Fibroblast of villous mesenchyme (primary cell): Measurements from ENCODE around the gene GNL1. TPM values are rescaled to one million over a fixed set of nuclear protein-coding genes. Genes with fewer than 3 reads are reported as not detected.
A peak's percentile ranks its signal among the peaks of the same experiment; 100 is the strongest.

Experiments
- DNase-seq: peaks from one replicate; pipeline ENCODE4 v3.0.0-alpha.2; 2010; ENCODE audit warnings: low read depth
- H3K4me3 ChIP-seq: 2 replicates; pipeline ENCODE4 v1.5.1; 2011; ENCODE audit warnings: low read depth, mild to moderate bottlenecking, low read length
- CTCF ChIP-seq: IDR thresholded peaks from 2 replicates; pipeline ENCODE4 v1.5.1; 2012; ENCODE audit warnings: low read depth, mild to moderate bottlenecking, low read length; ENCODE audit not compliant: insufficient read depth
- total RNA-seq: library from RNA; depleted of rRNA; stranded (reverse); fragments of >200 nt; gene quantifications from 2 replicates; pipeline ENCODE4 v1.2.3, GENCODE V29; 2012

The GNL1 gene
- total RNA-seq, 1 donor = 52.7 TPM

DNA sequence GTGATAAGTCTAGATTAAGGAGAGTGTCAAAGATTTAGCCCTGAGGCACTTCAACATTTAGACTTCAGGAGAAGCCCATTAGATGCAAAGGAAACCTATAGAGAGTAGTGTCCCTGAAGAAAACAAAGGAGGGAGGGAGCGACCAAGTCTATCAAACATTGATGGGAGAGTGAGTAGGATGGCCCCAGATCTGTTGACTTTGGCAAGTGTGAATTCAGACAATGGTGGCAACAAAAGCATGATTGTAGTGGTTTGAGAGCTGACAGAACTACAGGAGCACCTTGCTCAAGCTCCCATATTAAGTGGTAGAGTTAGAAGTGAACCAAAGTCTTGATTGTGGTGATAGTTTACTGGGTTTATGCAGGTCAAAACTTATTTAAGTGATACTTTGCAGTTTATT lies 14.0 kb upstream of the GNL1 start:
- no peak for DNase-seq
- peak overlapping the region; percentile 94 for H3K4me3 ChIP-seq
- TF ChIP-seq CTCF = no peak

DNA sequence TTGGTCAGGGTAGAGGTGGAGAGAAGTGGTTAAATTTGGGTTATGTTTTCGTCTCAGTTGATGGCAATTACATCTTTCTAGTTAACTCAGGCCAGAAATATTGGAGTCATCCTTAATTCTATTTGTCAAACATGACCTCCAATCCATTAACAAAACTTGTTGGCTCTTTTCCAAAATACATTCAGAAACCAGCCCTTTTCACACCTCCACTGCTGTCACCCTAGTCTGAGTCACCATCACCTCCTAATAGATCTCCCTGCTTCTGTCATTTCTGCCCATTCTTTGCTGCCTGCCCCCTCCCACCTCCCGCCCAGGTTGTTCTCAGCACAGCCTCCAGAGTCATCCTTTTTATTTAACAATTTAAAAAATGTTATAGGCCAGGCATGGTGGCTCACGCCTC lies 12.0 kb upstream of the GNL1 start:
- no peak for TF ChIP-seq CTCF
- H3K4me3 ChIP-seq = no peak overlapping the region
- DNase-seq = no peak

DNA sequence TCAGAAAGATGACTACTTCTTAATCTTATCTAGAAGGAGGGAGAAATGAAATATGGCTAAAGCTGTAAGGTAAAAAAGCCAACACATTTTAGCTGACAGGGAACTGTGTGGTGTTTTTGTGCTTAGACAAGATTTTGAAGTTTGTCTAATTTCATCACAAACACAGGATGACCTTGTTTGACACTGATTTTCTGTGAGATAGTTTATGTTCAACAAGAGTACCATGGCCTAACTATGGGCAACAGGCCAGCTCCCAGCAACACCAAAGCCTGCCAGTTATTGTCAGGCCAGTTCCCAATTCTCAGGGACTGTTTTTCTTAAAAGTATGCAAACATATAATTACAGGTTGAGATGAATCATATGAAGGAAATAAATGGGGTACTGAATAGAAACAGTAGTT lies 9.5 kb upstream of the GNL1 start:
- TF ChIP-seq CTCF = no peak
- peak; percentile 82 for DNase-seq
- no peak overlapping the region for H3K4me3 ChIP-seq

DNA sequence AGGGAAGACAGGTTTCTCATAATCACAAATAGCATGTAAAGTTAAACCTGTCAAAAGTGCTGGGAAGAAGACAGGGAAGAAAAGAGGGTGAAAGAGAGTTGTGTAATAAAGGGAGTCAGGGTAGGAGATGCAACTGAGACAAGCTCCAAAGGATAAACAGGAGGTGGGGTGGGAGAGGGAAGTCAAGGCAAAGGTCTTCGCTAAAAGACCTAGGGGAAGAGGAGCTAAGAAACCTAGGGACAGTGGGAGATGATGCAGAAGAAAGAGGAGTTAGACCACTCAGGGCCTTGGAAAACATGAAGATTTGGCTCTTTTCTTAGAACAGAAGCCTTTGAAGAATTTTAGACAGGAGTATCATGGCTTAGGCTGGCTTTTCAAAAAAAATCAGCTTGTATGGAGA lies 7.8 kb upstream of the GNL1 start:
- H3K4me3 ChIP-seq = no peak overlapping the region
- no peak for DNase-seq
- TF ChIP-seq CTCF = no peak

GRCh38 chr6:30562470-30563425 lies 6.5 kb upstream of the GNL1 start:
- DNase-seq = no peak

GRCh38 chr6:30560930-30561329 lies 4.6 kb upstream of the GNL1 start:
- no peak overlapping the region for H3K4me3 ChIP-seq
- no peak for TF ChIP-seq CTCF
- no peak for DNase-seq

More at GRCh38 chr6:30562470-30563425, 6.5 kb upstream of the GNL1 start:
- H3K4me3 ChIP-seq = no peak overlapping the region
- TF ChIP-seq CTCF = no peak

GRCh38 chr6:30557683-30557981 lies 1.3 kb upstream of the GNL1 start:
- peak overlapping the region; percentile 100 for H3K4me3 ChIP-seq
- no peak for DNase-seq
- no peak for TF ChIP-seq CTCF
